NCI-H146 treated with DMSO at 0.1 percent for 48 hours (cell line): ENCODE results near the gene LMAN2L.
A peak's percentile ranks its signal among the peaks of the same experiment; 100 is the strongest.

ENCODE experiments used
- DNase-seq: peaks from one replicate; lab custom pipeline; 2025; ENCODE audit not compliant: unreplicated experiment; lab: John Stamatoyannopoulos, UW

Gene LMAN2L

GRCh38 chr2:96739633-96740428 lies at the start of gene LMAN2L:
Gene LMAN2L, minus strand, starts transcription at chr2:96740064. Its CDS starts 24 bp downstream, at chr2:96740040.
- DNase-seq = peak; percentile 94

GRCh38 chr2:96789245-96789617 lies 49.4 kb upstream of the LMAN2L start:
- no peak for DNase-seq

DNA sequence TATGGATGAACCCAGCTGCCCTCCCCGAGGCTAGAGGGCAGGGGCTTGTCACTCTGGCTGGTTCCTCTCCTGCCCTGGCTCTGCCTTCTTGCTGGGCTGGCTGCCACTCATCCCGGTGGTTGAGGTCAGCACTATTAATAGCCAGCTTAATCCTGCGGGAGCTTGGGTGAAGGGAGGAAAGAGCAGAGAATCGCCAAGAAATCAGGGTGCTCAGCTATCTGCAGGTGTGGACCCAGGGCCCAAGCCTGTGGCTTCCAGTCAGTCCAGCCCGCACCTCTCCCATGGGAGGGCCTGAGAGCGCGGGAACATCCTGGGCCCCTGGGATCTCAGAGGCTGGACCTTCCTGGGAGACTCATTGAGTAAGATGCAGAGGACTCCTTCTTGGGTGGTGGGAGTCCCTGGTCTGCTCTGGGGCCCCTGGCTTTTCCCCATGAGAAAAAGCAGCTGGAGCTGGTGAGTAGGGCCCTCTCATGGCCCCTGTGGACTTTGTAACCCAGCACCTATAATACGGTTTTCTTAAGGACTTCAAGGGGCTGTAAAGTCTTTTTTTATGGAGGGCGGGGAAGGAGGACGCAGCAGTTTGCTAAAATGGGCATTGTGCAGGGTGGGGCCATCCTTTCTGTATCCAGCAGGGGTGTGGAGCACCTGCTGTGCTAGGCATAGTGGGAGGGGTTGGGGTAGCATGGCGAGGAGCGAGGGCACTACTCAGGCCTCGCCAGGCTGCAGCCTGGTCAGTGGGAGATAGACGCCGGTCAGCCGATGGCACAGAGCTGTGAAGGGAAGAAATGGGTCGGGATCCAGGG lies 48.8 kb upstream of the LMAN2L start:
- no peak for DNase-seq

DNA sequence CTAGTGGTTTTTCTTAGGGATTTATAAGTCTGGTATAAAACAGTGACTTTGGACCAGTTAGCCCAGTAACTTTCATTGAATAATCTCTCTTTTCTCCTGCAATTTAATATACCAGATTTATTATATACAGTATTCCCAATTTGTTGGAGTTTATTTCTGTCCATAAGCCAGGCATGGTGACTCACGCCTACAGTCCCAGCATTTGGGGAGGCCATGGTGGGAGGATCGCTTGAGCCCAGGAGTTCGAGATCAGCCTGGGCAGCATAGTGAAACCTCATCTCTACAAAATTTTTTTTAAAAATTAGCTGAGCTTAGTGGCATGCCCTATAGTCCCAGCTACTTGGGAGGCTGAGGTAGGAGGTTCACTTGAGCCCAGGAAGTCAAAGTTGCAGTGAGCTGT lies 47.5 kb upstream of the LMAN2L start:
- no peak for DNase-seq

GRCh38 chr2:96783388-96783787 lies 43.5 kb upstream of the LMAN2L start:
- DNase-seq = no peak

DNA sequence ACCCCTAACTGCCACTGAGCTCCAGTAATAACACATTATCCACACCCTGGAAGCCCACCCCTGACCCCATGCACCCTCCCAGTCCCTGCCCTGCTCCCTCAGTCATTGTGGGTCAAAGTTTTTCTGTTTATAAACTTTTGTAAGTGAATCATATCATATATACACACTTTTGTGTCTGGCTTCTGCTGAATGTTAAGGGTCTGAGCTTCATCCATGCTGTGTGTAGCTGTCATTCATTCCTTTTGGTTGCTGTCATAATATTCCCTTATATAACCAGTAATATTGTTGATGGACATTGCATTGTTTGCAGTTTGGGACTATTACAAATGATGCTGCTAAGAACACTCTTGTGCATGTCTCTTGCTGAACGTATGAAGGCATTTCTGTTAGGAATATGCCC lies 35.3 kb upstream of the LMAN2L start:
- no peak for DNase-seq

- DNase-seq = no peak
These were observed 34.1 kb upstream of the LMAN2L start for GRCh38 chr2:96773922-96774321.

- DNase-seq = no peak
These were observed 33.2 kb upstream of the LMAN2L start for GRCh38 chr2:96772903-96773671.

DNA sequence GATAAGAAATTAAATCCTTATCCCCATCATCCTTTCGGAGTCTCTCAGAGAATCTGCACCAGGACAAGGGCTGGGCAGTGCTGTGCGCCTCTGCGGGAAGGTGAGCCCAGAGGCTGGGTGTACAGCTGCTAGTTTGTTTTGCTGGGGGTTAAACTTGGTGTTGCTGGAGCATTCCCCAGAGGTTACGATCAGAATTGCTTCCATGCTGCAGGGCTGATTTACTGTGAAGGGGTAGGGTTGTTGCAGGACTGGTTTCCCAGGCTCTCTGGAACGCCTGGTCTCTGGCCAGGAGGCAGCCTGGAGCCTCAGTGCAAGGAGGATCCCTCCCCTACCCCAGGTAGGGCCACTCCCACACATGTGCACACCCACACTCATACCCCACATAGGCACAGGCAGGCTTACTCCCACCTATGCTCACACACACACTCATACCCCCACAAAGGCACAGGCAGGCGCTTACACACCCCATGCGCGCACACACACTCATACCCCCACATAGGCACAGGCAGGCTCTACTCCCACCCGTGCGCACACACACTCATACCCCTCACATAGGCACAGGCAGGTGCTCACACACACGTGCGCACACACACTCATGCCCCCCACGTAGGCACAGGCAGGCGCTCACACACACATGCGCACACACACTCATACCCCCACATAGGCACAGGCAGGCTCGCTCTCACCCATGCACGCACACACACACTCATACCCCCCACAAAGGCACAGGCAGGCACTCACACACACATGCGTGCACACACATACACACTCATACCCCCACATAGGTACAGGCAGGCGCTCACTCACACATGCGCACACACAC lies 32.1 kb upstream of the LMAN2L start:
- no peak for DNase-seq

DNA sequence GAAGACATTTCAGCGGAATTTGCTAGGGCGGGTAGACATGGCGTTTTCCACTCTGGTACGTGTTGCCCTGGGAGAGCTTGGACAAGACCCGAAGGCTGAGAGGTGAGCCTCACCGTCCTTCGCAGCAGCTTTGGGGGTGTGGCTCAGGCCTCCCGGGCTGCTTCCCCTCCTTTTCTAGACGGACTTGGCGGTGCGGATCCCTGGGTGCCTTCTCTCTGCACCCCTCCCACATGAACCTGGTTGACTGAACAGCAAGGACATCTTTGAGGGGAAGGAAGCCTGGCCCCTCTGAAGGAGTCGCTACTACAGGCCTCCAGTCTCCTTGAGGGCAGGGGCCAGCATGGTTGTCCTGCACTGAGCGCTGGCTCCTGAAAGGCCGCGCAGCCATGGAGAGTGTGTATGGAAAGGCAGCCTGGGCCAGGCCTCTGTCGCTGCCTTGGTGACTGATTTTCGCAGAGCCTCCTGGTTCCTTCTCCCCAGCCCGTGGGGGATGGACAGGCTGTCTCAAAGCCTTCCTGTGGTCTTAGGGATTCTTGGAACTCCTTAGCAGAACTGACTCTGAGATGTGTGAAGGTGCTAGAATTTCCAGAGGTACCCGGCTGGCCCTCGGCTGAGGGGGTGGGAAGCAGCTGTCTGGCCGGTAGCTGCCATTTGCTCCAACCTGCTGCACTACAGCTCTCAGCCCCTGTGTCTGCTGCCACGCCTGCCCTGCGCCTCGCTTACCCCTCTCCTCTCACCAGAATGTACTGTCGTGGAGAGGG lies 30.8 kb upstream of the LMAN2L start:
- DNase-seq = no peak

- no peak for DNase-seq
These were observed 29.9 kb upstream of the LMAN2L start for GRCh38 chr2:96769814-96770213.

DNA sequence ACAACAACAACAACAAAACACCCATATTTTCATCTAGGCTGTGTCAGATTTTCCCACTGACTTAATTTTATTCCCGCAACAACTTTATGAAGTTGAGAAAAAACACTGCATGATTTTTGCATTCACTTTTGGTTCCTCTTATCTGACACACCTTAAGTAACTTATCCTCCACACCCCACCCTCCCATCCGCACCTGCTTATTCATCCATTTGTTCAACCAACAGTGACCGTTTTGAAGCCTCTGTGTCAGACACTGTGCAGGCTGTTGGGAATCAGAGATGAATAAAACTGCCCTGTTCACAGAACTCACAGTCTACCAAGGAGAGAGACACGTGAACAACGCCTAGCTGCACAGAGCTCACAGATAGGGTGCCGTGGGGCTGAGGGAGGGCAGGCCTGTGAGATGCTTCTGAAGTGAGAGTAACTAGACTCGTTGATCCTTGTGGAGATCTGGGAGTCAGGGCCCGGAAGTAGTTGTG lies 28.3 kb upstream of the LMAN2L start:
- DNase-seq = no peak

DNA sequence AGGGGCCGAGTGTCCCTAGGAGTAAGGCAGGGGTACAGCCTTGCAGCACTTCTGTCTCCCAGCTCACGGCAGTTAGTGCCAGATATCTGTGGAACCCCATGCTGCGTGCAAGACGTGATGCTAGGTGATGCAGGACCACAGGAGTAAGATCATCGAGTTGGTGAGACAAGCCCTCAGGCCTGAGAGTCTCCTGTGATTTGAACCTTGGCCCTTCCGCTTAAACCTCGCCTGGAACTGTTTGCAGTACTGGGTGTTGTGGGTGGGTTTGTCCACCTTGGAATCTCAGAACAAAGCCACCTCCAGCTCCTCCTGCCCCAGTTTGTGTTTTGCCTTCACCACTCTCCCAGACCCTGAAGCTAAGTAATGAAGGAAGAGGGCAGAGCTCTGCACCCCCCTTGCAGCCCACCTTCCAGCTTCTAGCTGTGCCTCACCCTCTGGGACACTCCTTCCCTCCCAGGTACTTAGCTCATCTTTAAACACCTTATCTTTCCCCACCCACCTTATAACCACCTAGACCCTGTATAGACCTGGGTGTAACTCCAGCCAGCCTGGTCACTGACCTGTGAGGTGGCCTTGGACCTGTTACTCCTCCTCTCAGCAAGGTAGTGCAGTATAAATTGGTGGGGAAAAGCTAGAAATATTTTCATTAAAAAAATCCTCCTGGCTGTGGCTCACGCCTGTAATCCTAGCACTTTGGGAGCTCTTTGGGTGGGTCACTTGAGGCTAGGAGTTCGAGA lies 27.4 kb upstream of the LMAN2L start:
- no peak for DNase-seq

DNA sequence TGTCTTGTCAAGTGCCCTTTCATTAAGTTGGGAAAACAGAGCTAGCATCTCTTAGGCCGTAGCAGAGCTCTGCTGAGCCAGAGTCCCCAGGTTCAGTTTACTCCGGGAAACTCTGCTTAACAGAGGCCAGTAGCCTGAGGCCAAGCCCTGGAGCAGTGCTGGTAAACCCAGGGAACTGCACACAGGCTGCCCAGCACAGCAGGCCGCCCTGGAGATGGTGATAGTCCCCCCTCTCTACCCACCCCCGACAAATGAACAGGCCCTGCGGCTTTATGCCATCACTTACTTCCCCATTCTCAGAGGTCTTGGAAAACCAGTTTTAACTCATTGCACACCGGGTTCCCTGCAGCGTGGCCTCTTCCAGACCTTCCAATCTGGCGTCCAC lies 24.4 kb upstream of the LMAN2L start:
- no peak for DNase-seq

- DNase-seq = no peak
These were observed 23.8 kb upstream of the LMAN2L start for GRCh38 chr2:96763511-96764252.

GRCh38 chr2:96762529-96763311 lies 22.9 kb upstream of the LMAN2L start:
- DNase-seq = no peak

GRCh38 chr2:96760986-96761832 lies 21.3 kb upstream of the LMAN2L start:
- DNase-seq = no peak
